Adipose tissue (tissue), 3 donors: Measurements from ENCODE around the gene ASS1. TPM values are rescaled to one million over a fixed set of nuclear protein-coding genes. Genes with fewer than 3 reads are reported as not detected.

Source experiments
- H3K27ac ChIP-seq: one replicate; pipeline ENCODE4 v1.5.1; 2013; ENCODE audit warnings: low read depth, low read length
- WGBS, 3 donors: extraction: QIAGEN DNeasy Blood & Tissue Kit; methylation state at CpG; one replicate each; pipeline ENCODE4 v1.1.7; 2013; 5-methylcytosine and 5-hydroxymethylcytosine counted together
- polyA plus RNA-seq, 3 donors: library from polyadenylated mRNA; stranded (reverse); fragments of 200-250 nt; gene quantifications; one replicate each; pipeline ENCODE4 v1.2.3, GENCODE V29; 2013
- donor health status: healthy with polysubstance abuse.
- donor health status: Bipolar disorder and iron deficiency.
- donor health status: healthy.

ASS1 gene
- polyA plus RNA-seq, 3 donors, result 90.1 to 700 (median 349) TPM

DNA sequence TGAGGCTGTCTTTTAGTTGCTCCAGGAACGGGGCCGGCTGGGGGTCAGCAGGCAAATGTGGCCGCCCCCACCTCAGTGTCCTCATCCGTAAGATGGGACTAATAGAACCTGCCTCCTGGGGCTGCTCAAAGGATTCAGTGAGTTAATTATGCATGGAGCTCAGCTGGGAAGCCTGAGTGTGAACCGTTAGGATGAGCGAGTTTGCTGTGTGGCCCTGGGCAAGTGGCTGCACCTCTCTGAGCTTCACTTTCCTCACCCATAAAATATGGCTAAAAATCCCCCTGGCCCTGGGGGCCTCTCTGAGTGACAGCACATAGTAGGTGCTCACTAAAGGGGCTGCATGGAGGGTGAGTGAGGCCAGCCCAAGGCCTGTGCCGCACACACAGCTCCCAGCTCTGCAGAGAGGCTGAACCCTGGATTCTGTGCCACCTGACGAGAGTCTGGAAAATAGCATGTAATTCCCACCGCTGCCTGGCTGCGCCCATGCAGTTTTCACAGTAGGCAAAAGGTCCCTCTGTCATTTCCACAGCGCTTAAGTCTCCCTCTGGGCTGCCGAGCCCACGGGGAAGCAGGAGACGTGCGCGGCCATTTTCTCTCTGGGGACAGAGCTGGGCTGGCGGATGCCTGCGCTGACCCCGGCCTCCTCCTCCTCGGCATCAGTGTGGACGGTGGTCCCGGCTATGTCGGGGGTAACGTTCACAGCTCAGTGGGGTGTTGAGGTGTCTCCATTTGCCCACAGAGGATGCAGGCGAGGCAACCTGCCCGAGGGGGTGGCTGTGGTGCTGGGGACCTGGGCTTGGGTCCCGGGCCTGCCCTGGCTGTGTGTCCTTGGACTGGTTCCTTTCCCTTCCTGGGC is 18.2 kb downstream of the ASS1 start:
- H3K27ac ChIP-seq, result no peak overlapping the region
- WGBS, 3 donors, result 84 to 91% (median 85%) methylated on average over 27 of the region's 27 CpGs

DNA sequence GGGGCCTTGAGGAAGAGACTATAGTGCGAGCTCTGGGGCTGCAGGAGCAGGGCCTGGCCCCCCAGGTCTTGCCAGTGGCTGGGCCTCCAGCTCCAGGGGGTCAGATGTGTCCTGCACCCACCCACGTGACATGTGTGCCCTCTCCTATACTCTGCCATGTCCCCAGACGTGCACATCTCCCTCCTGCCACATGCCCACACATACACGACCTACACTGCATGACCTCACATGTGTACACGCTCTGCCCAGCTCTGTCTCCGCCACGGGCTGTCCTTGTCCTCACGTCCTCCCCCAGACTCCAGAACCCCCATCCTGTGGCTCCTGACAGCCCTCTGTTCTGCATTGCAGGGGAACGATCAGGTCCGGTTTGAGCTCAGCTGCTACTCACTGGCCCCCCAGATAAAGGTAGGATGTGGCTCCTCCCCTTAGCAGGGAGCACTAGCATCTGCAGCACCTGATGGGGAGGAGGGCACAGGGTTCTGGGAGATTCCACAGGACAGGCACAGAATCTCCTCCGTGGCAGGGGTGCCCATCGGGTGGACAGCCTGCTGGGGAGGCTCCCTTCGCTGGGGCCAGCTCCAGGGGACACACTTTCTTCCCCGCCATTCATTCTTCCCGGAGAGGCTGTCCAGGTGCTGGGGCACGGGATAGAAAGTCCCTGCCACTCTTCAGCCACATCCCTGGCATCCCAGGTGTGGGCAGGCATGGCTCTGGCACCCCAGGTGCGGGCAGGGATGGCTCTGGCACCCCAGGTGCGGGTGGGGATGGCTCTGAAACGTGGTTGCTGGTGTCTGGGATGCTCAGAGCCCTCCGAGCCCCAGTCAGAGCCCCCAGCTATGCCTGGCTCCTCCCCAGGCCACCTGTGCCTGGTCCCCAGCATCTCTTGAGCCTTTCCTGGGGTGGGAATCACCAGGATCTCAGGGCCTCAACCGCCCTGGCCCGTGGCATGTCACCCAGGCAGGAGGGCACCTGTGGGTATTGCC is 19.3 kb downstream of the ASS1 start:
- H3K27ac ChIP-seq, result no peak overlapping the region
- WGBS, 3 donors, result 84 to 88% (median 86%) methylated on average over 22 of the region's 22 CpGs

DNA sequence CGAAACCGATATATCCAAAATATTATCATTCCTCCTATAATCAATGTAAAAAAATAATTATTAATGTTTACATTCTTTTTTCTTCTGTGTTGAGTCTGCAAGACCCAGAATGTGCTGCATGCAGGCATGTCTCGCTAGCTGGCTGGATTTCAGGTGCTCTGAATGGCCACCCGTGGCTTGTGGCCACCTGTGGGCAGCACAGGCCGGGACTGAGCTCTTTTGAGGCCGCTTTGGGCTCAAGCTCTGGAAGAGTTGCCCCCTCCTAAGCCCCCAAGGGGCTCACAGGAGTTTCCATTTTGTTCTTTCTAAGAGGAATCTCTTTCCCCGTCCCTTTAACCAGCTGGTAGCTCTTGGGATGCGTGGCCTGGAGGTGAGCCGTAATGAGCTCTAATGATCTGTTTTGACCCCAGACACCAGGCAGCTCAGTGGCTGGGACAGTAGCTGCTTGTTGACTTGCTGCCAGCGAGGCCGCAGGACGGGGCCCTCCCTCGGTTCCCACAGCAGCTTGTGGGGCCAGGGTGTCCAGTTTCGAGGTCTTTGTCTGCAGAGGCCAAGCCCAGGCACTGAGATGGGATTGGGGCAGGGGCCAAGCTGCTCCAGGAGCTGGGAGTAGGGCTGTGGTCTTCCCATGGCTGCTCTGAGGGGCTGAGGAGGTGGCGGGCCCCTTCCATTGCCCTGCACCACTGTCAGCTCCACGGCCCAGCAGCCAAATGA is 20.8 kb downstream of the ASS1 start:
- 78 to 82% (median 81%) methylated on average over 16 of the region's 16 CpGs for WGBS, 3 donors

DNA sequence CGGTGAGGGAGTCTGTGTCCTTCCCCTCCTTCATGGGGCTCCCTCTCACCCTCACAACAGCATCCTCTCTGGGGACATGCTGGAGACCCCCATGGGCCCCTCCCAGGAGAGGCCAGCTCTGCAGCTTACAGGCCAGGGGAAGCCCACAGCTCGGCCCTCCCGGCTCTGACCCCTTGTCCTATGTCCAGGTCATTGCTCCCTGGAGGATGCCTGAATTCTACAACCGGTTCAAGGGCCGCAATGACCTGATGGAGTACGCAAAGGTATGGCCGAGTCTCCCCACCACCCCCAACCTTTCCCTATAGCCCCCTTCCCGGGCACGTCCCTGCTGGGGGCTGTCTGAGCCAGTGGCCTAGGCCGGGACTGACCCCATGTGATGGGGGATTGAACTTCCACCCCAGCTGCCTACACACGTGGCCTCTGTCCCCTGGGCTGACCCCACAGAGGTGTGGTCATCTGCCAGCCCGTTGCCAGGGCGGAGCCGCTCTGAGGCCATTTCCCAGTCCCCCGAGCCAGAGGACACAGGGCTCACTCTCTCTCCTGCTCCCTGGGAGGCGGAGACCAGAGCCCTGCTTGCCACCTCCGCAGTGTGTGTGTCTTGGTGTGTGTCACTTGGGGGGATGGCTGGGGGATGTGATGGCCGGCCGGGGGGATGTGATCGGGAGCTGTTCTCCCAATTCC is 21.9 kb downstream of the ASS1 start:
- H3K27ac ChIP-seq, result no peak overlapping the region
- WGBS, 3 donors, result 67 to 78% (median 71%) methylated on average over 20 of the region's 20 CpGs

More for the DNA sequence above, 20.8 kb downstream of the ASS1 start:
- H3K27ac ChIP-seq, result no peak overlapping the region

DNA sequence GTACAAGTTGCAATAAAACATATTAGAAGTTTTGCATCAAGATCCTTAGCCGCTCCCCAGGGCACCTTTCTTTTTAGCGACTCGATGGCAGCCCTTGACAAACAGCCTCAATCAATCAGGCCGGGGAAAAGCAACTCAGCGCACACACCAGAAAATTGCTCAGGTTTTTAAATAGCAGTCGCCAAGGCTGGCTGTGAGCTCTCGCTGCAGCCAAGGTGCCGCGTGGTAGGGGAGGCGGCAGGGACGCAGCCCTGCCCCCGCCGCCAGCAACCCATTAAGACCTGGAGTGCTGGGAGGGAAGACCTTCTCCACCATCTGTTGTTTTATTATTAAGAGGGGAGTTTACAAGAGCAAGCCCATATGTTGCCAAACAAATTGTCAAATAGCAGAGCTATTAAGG is 22.6 kb downstream of the ASS1 start:
- WGBS, 3 donors, result 43 to 62% (median 50%) methylated on average over 13 of the region's 13 CpGs
- no peak overlapping the region for H3K27ac ChIP-seq

DNA sequence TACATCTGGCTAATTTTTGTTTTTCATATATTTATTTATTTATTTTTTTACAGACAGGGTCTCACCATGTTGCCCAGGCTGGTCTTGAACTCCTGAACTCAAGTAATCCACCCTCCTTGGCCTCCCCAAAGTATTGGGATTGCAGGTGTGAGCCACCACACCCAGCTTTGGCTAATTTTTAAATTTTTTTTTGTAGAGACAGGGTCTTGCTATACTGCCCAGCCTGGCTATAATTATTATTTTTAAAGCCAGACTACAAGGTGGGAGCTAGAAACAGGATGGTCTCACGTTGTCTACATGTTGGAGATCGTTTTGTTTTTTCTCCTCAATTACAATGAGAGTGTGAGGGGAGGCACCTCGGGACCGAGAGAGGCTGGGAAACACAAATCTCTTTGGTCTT is 23.8 kb downstream of the ASS1 start:
- no peak overlapping the region for H3K27ac ChIP-seq
- 50 to 78% (median 55%) methylated on average over 4 of the region's 4 CpGs for WGBS, 3 donors

DNA sequence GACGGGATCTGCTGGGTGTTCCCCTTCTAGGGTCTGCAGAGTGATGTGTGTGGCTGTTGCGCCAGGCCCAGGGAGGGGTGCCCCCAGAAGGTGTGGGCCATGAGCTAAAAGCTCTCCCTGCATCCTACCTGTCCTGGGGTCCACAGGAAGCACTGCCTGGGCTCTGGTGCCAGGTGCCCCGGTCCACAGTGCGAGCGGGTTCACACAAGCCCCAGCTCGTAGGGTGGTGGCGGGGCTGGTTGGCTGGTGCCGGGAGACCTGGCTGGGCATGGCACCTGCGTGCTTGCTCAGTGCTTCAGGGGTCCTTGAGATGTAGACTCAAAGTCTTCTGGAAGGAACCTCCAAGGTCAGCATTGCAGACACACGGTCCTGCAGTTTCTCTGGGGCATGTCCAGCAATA is 25.5 kb downstream of the ASS1 start:
- no peak overlapping the region for H3K27ac ChIP-seq
- WGBS, 3 donors, result 92 to 94% (median 93%) methylated on average over 10 of the region's 10 CpGs

DNA sequence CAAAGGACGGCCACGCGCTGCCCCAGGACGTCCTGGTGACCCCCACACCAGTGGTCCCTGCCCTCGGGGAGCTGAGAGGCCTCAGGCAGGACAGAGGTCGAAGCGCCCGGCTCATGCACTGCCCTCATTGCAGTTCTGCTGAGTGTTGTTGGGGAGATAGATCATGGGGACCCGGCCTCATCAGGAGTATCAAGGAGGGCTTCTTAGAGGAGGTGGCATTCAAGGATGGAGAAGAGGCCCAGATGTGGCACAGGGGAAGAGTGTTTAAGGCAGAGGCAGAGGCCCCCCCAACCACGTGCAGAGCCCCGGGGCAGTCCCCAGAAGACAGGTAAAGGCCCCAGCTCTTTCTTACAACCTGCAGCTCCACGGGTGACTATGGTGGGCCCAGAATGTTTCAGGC is 26.2 kb downstream of the ASS1 start:
- 86 to 90% (median 89%) methylated on average over 12 of the region's 12 CpGs for WGBS, 3 donors
- no peak overlapping the region for H3K27ac ChIP-seq

DNA sequence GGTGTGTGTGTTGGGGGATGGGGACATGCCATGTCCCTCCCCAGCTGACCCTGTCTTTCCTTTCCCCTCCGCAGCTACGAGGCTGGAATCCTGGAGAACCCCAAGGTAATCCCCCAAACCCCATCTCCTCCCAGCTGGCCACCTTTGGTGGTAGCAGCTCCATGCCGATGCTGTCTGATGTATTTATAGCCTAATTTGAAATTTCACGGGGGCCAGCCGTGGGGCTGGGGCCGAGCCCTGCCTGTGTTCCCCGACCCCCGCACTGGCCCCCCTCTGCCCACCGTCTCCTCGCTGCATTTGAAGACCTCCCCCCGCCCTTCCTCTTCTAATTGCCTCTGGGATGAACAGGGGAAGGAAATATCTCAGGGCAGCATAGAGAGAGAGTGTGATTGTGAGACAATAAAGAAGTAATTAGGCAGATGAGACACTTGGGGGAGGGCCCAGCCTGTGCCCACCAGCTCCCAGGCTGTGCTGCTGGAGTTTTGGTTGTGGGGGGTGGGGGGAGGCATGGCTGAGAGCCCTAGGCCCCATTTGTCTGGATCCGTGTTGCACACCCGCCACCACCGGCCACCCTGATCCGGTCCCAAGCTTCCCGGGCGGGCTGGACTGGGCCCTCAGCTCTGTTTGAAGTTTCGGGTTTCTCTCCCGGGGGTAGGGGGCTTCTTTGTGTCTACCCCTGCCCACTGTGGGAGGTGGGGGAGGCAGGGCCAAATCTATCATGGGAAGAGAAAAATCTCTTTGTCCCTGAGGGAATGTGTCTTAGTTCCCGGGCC is 26.8 kb downstream of the ASS1 start:
- 56 to 83% (median 68%) methylated on average over 20 of the region's 20 CpGs for WGBS, 3 donors
- H3K27ac ChIP-seq, result no peak overlapping the region

DNA sequence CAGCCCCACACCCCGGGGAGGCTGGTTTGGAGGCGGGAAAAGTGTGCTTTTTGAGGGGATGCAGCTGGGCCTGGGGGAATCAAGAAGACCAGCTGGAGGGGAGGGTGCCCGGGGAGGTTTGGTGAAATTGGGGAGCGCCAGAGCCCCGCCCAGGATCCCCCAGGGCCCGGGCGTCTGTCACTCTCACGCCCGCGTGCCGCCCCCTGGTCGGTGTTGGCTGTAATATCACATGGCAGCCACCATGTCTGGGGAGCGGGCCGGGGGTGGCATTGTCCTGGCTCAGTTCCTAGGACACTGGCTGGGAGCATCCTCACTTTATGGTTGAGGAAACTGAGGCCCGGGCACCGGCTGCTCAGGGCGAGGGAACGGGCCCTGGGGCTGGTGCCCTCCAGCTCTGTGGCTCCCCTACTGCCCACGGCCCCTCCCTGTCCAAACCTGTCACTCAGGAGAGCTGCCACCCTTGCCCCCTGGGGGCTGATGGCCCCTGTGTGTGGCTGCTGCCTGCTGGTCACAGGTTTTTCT is 27.5 kb downstream of the ASS1 start:
- 73 to 87% (median 75%) methylated on average over 18 to 19 of the region's 19 CpGs for WGBS, 3 donors
- no peak overlapping the region for H3K27ac ChIP-seq

DNA sequence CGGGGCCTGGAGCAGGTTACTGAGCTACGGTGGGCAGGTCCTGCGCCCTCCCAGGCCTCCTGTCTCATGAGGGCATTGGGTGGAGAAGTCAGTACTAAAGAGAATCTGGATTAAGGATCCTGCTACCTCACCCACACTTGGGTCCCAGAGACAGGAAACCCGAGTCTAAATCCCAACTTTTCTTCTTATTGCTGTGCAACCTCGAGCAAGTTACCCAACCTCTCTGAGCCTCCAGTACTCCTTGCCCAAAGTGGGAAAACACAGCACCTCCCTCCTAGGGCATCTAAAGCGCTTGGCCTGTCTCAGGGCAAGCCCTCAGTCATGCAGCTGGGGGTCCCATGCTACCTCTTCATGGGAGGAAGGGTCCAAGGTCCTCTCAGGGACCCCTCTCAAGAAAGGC is 28.2 kb downstream of the ASS1 start:
- 92 to 95% (median 95%) methylated on average over 6 of the region's 6 CpGs for WGBS, 3 donors
- H3K27ac ChIP-seq, result no peak overlapping the region

DNA sequence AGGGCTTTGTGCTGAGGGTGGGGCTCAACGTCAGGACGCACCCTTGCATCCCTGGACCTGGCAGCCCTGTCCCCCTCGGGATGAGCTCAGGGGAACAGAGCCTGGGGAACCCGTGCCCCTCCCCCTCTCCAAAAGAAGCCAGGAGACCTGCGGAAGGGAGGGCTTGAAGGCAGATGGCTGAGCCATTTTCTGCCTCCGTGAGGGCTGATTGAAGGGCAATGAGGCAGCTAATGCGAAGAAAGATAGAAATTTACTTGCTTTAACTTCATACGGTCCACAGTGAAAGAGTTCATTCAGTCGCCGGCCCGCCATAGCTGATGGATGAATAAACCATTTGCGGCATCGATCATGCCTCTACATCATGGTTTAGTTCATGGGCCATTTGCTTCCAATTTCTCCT is 28.8 kb downstream of the ASS1 start:
- WGBS, 3 donors, result 54 to 63% (median 59%) methylated on average over 13 of the region's 13 CpGs

DNA sequence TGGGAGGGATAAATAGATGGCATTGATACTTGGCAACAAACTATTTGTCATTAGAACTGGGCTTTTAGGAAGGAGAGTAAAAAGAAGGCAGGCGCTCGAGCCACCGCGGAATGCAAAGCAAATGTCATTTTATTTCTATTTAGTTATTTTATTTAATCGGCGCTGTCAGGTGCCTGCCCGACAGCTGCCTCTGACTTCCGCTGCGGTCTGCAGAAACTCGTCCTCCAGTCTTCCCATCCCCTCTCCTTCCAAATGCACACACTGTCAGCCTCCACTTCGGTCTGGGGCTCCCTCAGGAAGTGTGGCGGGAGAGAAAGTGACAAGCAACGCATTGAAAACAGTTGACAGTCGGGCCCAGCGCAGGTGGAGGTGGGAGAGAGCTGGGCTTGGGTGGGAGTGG is 29.3 kb downstream of the ASS1 start:
- WGBS, 3 donors, result 60 to 62% (median 60%) methylated on average over 15 of the region's 15 CpGs
- H3K27ac ChIP-seq, result no peak overlapping the region

More for the DNA sequence above, 28.8 kb downstream of the ASS1 start:
- no peak overlapping the region for H3K27ac ChIP-seq

DNA sequence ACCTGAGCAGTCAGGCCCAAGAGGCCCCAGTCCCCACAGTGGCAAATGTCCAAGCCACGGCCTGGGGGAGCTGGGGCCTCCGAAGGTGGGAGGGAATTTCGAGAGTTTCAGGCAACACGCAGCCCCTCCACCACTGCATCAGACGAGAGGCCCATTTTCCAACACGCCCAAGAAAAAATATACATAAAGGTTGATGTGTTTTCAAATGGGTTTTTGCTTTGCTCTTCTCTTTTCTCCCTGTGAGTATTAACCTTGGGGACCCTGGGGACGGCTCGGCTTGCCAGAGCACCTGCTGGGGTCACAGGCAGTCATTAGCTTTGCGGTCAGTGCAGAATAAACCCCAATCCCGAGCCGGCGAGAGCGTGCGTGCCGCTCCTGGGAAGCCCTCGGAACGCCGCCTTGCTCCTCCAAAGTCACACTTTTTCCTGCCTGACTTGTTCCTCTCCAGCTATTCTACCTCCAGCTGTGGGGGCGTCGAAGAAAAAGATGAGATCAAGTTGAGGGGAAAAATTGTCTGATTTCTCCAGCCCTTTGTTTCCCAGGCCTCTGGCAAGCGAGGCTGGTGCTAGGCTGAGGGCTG is 31.5 kb downstream of the ASS1 start:
- H3K27ac ChIP-seq, result no peak overlapping the region
- 82 to 88% (median 83%) methylated on average over 21 of the region's 21 CpGs for whole genome bisulfite sequencing, 3 donors

DNA sequence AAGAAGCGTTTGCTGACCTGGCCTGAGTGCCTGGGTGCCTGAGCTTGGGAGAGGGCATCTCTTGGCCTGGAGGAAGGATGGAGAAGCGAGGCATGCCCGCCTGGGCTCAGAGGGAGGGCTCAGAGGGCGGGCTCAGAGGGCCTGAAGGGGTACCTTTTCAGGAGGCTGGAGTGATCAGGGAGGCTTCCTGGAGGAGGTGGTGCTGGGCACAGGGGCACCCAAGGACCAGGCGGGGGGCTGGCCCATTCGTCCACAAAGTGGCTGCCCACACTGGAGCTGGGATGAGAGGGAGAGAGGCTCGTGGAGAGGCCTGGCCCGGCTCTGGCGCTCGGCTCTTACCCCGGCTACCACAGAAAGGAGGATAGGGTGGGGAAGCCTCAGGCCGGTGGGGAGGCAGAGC is 32.8 kb downstream of the ASS1 start:
- no peak overlapping the region for H3K27ac ChIP-seq
- 91 to 93% (median 92%) methylated on average over 12 of the region's 12 CpGs for WGBS, 3 donors

DNA sequence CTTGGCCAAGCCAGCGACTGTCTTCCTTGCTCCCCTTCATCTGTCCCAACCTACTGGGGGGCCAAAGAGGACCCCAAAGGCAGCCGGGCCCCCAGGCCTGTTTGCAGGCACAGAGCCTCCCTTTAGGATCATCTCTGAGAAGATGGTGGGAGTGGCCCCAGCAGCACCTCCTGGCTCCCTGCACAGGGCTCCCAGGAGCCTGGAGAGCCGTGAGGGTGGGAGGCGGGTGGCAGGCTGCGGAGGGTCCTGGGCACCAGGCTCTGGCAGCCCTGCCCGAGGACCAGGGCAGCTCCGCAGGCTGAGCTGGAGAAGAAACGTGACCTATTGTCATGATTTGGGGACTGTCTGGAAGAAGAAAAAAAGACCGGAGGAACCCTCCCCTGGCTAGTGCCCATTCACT is 33.4 kb downstream of the ASS1 start:
- no peak overlapping the region for H3K27ac ChIP-seq
- whole genome bisulfite sequencing, 3 donors, result 88 to 93% (median 92%) methylated on average over 9 of the region's 9 CpGs
